ENCODE data around the gene CPED1. TPM values are rescaled to one million over a fixed set of nuclear protein-coding genes. Genes with fewer than 3 reads are reported as not detected.

CPED1 gene
- total RNA-seq, 2 donors from 2014 or later = 77.4 to 126 TPM

GRCh38 chr7:121336579-121336978 lies 348.1 kb downstream of the CPED1 start:
- no peak for TF ChIP-seq CTCF (IDR thresholded peaks at IDR 0.05)
- Histone ChIP-seq H3K36me3 (no peaks in the 10 kb centered on the region), H3K4me3 (no peak overlapping the region), H3K9me3 (no peaks in the 10 kb centered on the region), H3K27me3 (replicated peaks; ENCODE audit: insufficient read depth) (peaks cover 4% of the 10 kb centered on the region), H3K27ac (no peak overlapping the region), H3K4me1 (ENCODE audit: control insufficient read depth in 1 of 2, low read depth in 2 of 2) (no peaks in the 10 kb centered on the region)
- ATAC-seq (ENCODE audit: insufficient number of reproducible peaks, low FRiP score, low read depth) (no peak), DNase-seq (ENCODE audit: low spot score) (no peak)

- no peak for DNase-seq (ENCODE audit: low spot score)
- no peaks in the 10 kb centered on the region for H3K4me1 ChIP-seq (ENCODE audit: control insufficient read depth in 1 of 2, low read depth in 2 of 2)
- no peak overlapping the region for H3K27ac ChIP-seq
- no peak for TF ChIP-seq CTCF (IDR thresholded peaks at IDR 0.05)
- no peaks in the 10 kb centered on the region for H3K36me3 ChIP-seq
- no peak for ATAC-seq (ENCODE audit: insufficient number of reproducible peaks, low FRiP score, low read depth)
- no peaks in the 10 kb centered on the region for H3K27me3 ChIP-seq (replicated peaks; ENCODE audit: insufficient read depth)
- no peak overlapping the region for H3K4me3 ChIP-seq
- no peaks in the 10 kb centered on the region for H3K9me3 ChIP-seq
Observed at GRCh38 chr7:121337398-121337797, 348.9 kb downstream of the CPED1 start.

- no peak for ATAC-seq (ENCODE audit: insufficient number of reproducible peaks, low FRiP score, low read depth)
- H3K36me3 ChIP-seq = no peaks in the 10 kb centered on the region
Observed at GRCh38 chr7:121339082-121339481, 350.6 kb downstream of the CPED1 start.

GRCh38 chr7:121341933-121342332 lies 353.4 kb downstream of the CPED1 start:
- no peak overlapping the region for H3K4me3 ChIP-seq
- no peak for TF ChIP-seq CTCF (IDR thresholded peaks at IDR 0.05)
- H3K4me1 ChIP-seq (ENCODE audit: control insufficient read depth in 1 of 2, low read depth in 2 of 2) = no peaks in the 10 kb centered on the region
- no peaks in the 10 kb centered on the region for H3K27me3 ChIP-seq (replicated peaks; ENCODE audit: insufficient read depth)
- H3K27ac ChIP-seq = no peak overlapping the region
- DNase-seq (ENCODE audit: low spot score) (no peak), ATAC-seq (ENCODE audit: insufficient number of reproducible peaks, low FRiP score, low read depth) (no peak)
- no peaks in the 10 kb centered on the region for H3K36me3 ChIP-seq
- no peaks in the 10 kb centered on the region for H3K9me3 ChIP-seq

More at GRCh38 chr7:121339082-121339481, 350.6 kb downstream of the CPED1 start:
- H3K4me3 ChIP-seq = no peak overlapping the region
- no peaks in the 10 kb centered on the region for H3K27me3 ChIP-seq (replicated peaks; ENCODE audit: insufficient read depth)
- no peaks in the 10 kb centered on the region for H3K9me3 ChIP-seq
- no peak for TF ChIP-seq CTCF (IDR thresholded peaks at IDR 0.05)
- no peak overlapping the region for H3K27ac ChIP-seq
- no peak for DNase-seq (ENCODE audit: low spot score)
- H3K4me1 ChIP-seq (ENCODE audit: control insufficient read depth in 1 of 2, low read depth in 2 of 2) = no peaks in the 10 kb centered on the region

GRCh38 chr7:121342631-121343030 lies 354.1 kb downstream of the CPED1 start:
- H3K27me3 ChIP-seq (replicated peaks; ENCODE audit: insufficient read depth) = no peaks in the 10 kb centered on the region
- no peaks in the 10 kb centered on the region for H3K4me1 ChIP-seq (ENCODE audit: control insufficient read depth in 1 of 2, low read depth in 2 of 2)
- H3K27ac ChIP-seq = no peak overlapping the region
- no peak overlapping the region for H3K4me3 ChIP-seq
- no peak for ATAC-seq (ENCODE audit: insufficient number of reproducible peaks, low FRiP score, low read depth)
- DNase-seq (ENCODE audit: low spot score) = no peak
- H3K36me3 ChIP-seq = no peaks in the 10 kb centered on the region
- H3K9me3 ChIP-seq = no peaks in the 10 kb centered on the region
- no peak for TF ChIP-seq CTCF (IDR thresholded peaks at IDR 0.05)
